Tibial nerve (tissue), 4 donors: ENCODE measurements around the gene SUDS3. TPM values are rescaled to one million over a fixed set of nuclear protein-coding genes. Genes with fewer than 3 reads are reported as not detected.

Experiments used
- DNase-seq, 2 donors: peaks; one replicate each; pipeline ENCODE4 v3.0.0-alpha.2; 2019; ENCODE audit warnings: low spot score in 2 of 2
- H3K27ac ChIP-seq, 4 donors: fragments of 200-600 bp; sonication (generic) in 3 of 4; one replicate each; pipeline ENCODE4 v1.5.1; 2017 to 2019; ENCODE audit warnings: mild to moderate bottlenecking in 1 of 4
- H3K27me3 ChIP-seq, 2 donors: fragments of 200-600 bp; sonication (generic) in 1 of 2; one replicate each; pipeline versions ENCODE4 v1.5.1 to v1.6.0; 2017 to 2019
- H3K36me3 ChIP-seq, 3 donors: fragments of 200-600 bp; sonication (generic); one replicate each; pipeline ENCODE4 v1.5.1; 2018 to 2019
- H3K4me1 ChIP-seq, 4 donors: fragments of 200-600 bp; sonication (generic) in 3 of 4; one replicate each; pipeline ENCODE4 v1.5.1; 2017 to 2019
- H3K4me3 ChIP-seq, 4 donors: fragments of 200-600 bp; sonication (generic) in 3 of 4; one replicate each; pipeline ENCODE4 v1.5.1; 2017 to 2019; ENCODE audit warnings: mild to moderate bottlenecking in 1 of 4, moderate library complexity in 1 of 4
- H3K9me3 ChIP-seq, 4 donors: fragments of 200-600 bp; sonication (generic) in 3 of 4; one replicate each; pipeline ENCODE4 v1.5.1; 2017 to 2019
- CTCF ChIP-seq, 5 experiments: fragments of 200-600 bp in 3 of 5; fragments of 450-650 bp in 2 of 5; sonication (generic) in 3 of 5; IDR thresholded peaks; one replicate each; pipeline ENCODE4 v1.5.1; 2016 to 2019; ENCODE audit warnings: antibody characterized with exemption in 5 of 5, mild to moderate bottlenecking in 3 of 5, moderate library complexity in 2 of 5
- EP300 ChIP-seq, 2 donors: sonication (generic); formaldehyde crosslinking; IDR thresholded peaks; one replicate each; pipeline ENCODE4 v1.6.1; 2017; ENCODE audit warnings: antibody characterized with exemption in 2 of 2, mild to moderate bottlenecking in 1 of 2
- POLR2A ChIP-seq, 2 donors: fragments of 450-650 bp; IDR thresholded peaks; one replicate each; pipeline ENCODE4 v1.6.1; 2017; ENCODE audit warnings: antibody characterized with exemption in 2 of 2, mild to moderate bottlenecking in 2 of 2, moderate library complexity in 2 of 2
- WGBS, 2 donors: methylation state at CpG; one replicate each; pipeline ENCODE4 v1.1.5; 2018; 5-methylcytosine and 5-hydroxymethylcytosine counted together
- total RNA-seq, 4 donors: library from RNA; depleted of rRNA; stranded (reverse); fragments of >200 nt; gene quantifications; one replicate each; pipeline ENCODE4 v1.1.0, GENCODE V29; 2016

SUDS3 gene
- total RNA-seq, 4 donors from 2014 or later: 33.9 to 92.0 (median 58.3) TPM

DNA sequence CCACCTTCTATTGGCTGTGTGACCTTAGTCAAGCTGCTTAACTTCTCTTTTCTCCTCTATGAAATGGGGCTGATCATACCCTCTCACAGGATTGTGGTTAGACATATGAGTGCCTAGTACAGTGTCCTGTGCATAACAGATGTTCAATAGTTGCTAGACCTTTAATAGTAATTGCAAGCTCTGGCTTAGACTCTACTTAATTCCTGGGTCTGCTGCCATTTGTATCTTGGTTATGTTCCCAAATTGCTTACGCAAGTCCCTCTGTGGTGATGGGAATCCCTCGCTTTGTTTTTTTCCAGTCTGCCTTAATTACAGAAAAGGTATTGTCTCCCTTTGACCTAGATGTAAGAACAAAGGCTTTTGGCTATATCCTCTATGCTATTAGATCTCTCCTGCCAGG lies 15.1 kb downstream of the SUDS3 start:
- Histone ChIP-seq H3K4me3 (no peak overlapping the region), H3K36me3 (peaks cover 5 to 100% (median 11%) of the 10 kb centered on the region in 3 donors), H3K4me1 (peaks cover 0 to 10% (median 0%) of the 10 kb centered on the region in 4 donors), H3K27me3 (no peaks in the 10 kb centered on the region), H3K9me3 (no peaks in the 10 kb centered on the region), H3K27ac (no peak overlapping the region)
- 80 to 90% methylated on average over 2 of the region's 2 CpGs for WGBS, 2 donors
- TF ChIP-seq CTCF (IDR thresholded peaks at IDR 0.05): no peak
- TF ChIP-seq POLR2A (IDR thresholded peaks at IDR 0.05): no peak
- TF ChIP-seq EP300 (IDR thresholded peaks at IDR 0.05): no peak
- DNase-seq: no peak

DNA sequence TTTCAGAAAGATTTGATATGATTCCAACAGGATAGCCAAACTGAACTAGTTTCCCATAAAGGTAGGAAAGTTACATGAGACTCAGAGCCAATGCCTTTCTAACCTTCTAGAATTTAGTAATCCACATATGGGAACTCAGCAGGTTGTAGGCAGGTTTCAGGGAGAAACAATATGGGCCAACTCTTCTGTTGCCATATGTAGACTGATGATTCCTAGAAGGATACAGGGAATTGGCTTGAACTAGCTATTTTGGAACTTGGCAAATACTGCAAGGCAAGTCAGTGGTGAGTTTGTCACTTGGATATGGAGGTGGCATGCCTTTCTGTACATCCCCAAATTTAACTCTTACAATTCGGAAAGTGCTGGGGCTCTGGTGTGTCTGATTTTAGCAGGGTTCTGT lies 15.5 kb downstream of the SUDS3 start:
- no peaks in the 10 kb centered on the region for H3K27me3 ChIP-seq
- TF ChIP-seq CTCF (IDR thresholded peaks at IDR 0.05) (no peak), POLR2A (IDR thresholded peaks at IDR 0.05) (no peak), EP300 (IDR thresholded peaks at IDR 0.05) (no peak)
- peaks cover 5 to 98% (median 11%) of the 10 kb centered on the region in 3 donors for H3K36me3 ChIP-seq
- 93 to 100% methylated on average over 1 of the region's 1 CpG for WGBS, 2 donors
- DNase-seq: no peak
- no peaks in the 10 kb centered on the region for H3K9me3 ChIP-seq
- peak overlapping the region in 1 of 4 donors; percentile 8 for H3K27ac ChIP-seq
- peaks cover 0 to 10% (median 0%) of the 10 kb centered on the region in 4 donors for H3K4me1 ChIP-seq
- H3K4me3 ChIP-seq: no peak overlapping the region

GRCh38 chr12:118397708-118398440 lies 21.5 kb downstream of the SUDS3 start:
- 49 to 54% methylated on average over 10 of the region's 10 CpGs for WGBS, 2 donors
- peaks cover 0 to 33% (median 6%) of the 10 kb centered on the region in 4 donors for H3K4me1 ChIP-seq
- H3K4me3 ChIP-seq: no peak overlapping the region
- no peak for TF ChIP-seq EP300 (IDR thresholded peaks at IDR 0.05)
- TF ChIP-seq POLR2A (IDR thresholded peaks at IDR 0.05): no peak
- TF ChIP-seq CTCF (IDR thresholded peaks at IDR 0.05): no peak
- peaks cover 0 to 83% (median 13%) of the 10 kb centered on the region in 3 donors for H3K36me3 ChIP-seq
- H3K27me3 ChIP-seq: no peaks in the 10 kb centered on the region
- no peak for DNase-seq
- H3K9me3 ChIP-seq: no peaks in the 10 kb centered on the region
- H3K27ac ChIP-seq: peak overlapping the region in 2 of 4 donors; percentile 4 to 10

DNA sequence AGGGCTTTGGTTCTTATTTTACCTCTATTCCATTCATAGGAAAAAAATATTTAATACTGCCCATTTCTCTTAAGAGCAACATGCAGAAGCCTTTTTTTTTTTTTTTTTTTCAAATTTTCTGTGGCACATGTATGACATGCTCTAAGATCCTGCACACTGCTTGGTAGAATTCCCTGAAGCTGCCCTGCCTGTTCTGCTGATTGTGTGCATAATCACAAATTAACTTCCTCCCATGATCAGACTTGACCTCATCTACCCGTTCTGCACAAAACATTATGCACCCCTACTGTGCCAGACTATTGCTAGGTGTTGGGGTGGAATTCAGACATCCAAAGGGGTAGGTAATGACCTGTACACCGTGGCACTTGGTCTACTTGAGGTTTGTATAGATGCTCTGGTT lies 22.2 kb downstream of the SUDS3 start:
- WGBS, 2 donors: 63 to 71% methylated on average over 2 of the region's 2 CpGs
- Histone ChIP-seq H3K27me3 (no peaks in the 10 kb centered on the region), H3K36me3 (peaks cover 2 to 83% (median 13%) of the 10 kb centered on the region in 3 donors), H3K4me3 (no peak overlapping the region), H3K9me3 (no peaks in the 10 kb centered on the region), H3K4me1 (peaks cover 0 to 33% (median 6%) of the 10 kb centered on the region in 4 donors), H3K27ac (no peak overlapping the region)
- no peak for DNase-seq
- TF ChIP-seq CTCF (IDR thresholded peaks at IDR 0.05) (no peak), POLR2A (IDR thresholded peaks at IDR 0.05) (no peak), EP300 (IDR thresholded peaks at IDR 0.05) (no peak)

- Histone ChIP-seq H3K36me3 (peaks cover 2 to 83% (median 14%) of the 10 kb centered on the region in 3 donors), H3K27ac (no peak overlapping the region), H3K4me1 (peaks cover 0 to 33% (median 6%) of the 10 kb centered on the region in 4 donors), H3K4me3 (no peak overlapping the region), H3K9me3 (no peaks in the 10 kb centered on the region), H3K27me3 (no peaks in the 10 kb centered on the region)
- DNase-seq: no peak
- 89 to 94% methylated on average over 5 of the region's 5 CpGs for WGBS, 2 donors
- TF ChIP-seq EP300 (IDR thresholded peaks at IDR 0.05): no peak
- TF ChIP-seq POLR2A (IDR thresholded peaks at IDR 0.05): no peak
- TF ChIP-seq CTCF (IDR thresholded peaks at IDR 0.05): no peak
Measured at GRCh38 chr12:118398940-118399339, 22.6 kb downstream of the SUDS3 start.
